Activated naive CD4-positive, alpha-beta T cell treated with Interleukin-2 at 50 U/mL for 16 hours (primary cell): ENCODE measurements around the gene GID8.
"Not testable (repeated sequence)": the region's sequence is repeated elsewhere in the genome, so short reads cannot be mapped to it uniquely, and the experiment has no call there.

Source experiments
- DNase-seq: peaks from one replicate; pipeline ENCODE4 v3.0.0-alpha.2; 2020

The GID8 gene

GRCh38 chr20:62959998-62960436 lies 22.1 kb downstream of the GID8 start:
- DNase-seq, result no peak

- not testable (repeated sequence) for DNase-seq
Observed at GRCh38 chr20:62960446-62961309, 22.7 kb downstream of the GID8 start.

GRCh38 chr20:62961310-62961783 lies 23.4 kb downstream of the GID8 start:
- no peak for DNase-seq

GRCh38 chr20:62961799-62962198 lies 23.9 kb downstream of the GID8 start:
- DNase-seq, result no peak

GRCh38 chr20:62962221-62962879 lies 24.4 kb downstream of the GID8 start:
- no peak for DNase-seq

- no peak for DNase-seq
Observed at GRCh38 chr20:62962891-62963613, 25.1 kb downstream of the GID8 start.

GRCh38 chr20:62963614-62964397 lies 25.9 kb downstream of the GID8 start:
- no peak for DNase-seq

- no peak for DNase-seq
Observed at GRCh38 chr20:62964700-62965099, 26.8 kb downstream of the GID8 start.

- DNase-seq, result no peak
Observed at GRCh38 chr20:62965363-62965771, 27.4 kb downstream of the GID8 start.

GRCh38 chr20:62966212-62967148 lies 28.5 kb downstream of the GID8 start:
- DNase-seq, result no peak

- no peak for DNase-seq
Observed at GRCh38 chr20:62967149-62967501, 29.2 kb downstream of the GID8 start.

GRCh38 chr20:62967628-62968351 lies 29.8 kb downstream of the GID8 start:
- DNase-seq, result no peak

GRCh38 chr20:62968378-62969178 lies 30.6 kb downstream of the GID8 start:
- DNase-seq, result no peak

GRCh38 chr20:62969179-62969760 lies 31.3 kb downstream of the GID8 start:
- no peak for DNase-seq

GRCh38 chr20:62969939-62970306 lies 32.0 kb downstream of the GID8 start:
- DNase-seq, result no peak

- no peak for DNase-seq
Observed at GRCh38 chr20:62970307-62971210, 32.6 kb downstream of the GID8 start.

- no peak for DNase-seq
Observed at GRCh38 chr20:62971211-62971949, 33.4 kb downstream of the GID8 start.
